ENCODE data around the gene ARAP3.

GRCh38 chr5:141714542-141715310 is 32.7 kb upstream of the ARAP3 start:
- TF ChIP-seq CREB1 (IDR thresholded peaks at IDR 0.05; ENCODE audit: low read depth), result no peak
- no peak for TF ChIP-seq MAX (IDR thresholded peaks at IDR 0.05)
- TF ChIP-seq ZBTB7A (IDR thresholded peaks at IDR 0.05; ENCODE audit: low read depth), result no peak
- no peak for TF ChIP-seq RAD21 (IDR thresholded peaks at IDR 0.05; ENCODE audit: low read depth)
- TF ChIP-seq USF1 (IDR thresholded peaks at IDR 0.05), result no peak
- TF ChIP-seq EP300 (IDR thresholded peaks at IDR 0.05; ENCODE audit: borderline replicate concordance), result peak; percentile 35; the same call in 1 of the 2 replicates
- TF ChIP-seq NFIC (IDR thresholded peaks at IDR 0.05), result peak; percentile 20; the same call in 1 of the 2 replicates
